ENCODE results near the gene EVI5. TPM values are rescaled to one million over a fixed set of nuclear protein-coding genes. Genes with fewer than 3 reads are reported as not detected.

EVI5 gene
- total RNA-seq, 2 donors from 2014 or later = 7.9 to 18.9 TPM

DNA sequence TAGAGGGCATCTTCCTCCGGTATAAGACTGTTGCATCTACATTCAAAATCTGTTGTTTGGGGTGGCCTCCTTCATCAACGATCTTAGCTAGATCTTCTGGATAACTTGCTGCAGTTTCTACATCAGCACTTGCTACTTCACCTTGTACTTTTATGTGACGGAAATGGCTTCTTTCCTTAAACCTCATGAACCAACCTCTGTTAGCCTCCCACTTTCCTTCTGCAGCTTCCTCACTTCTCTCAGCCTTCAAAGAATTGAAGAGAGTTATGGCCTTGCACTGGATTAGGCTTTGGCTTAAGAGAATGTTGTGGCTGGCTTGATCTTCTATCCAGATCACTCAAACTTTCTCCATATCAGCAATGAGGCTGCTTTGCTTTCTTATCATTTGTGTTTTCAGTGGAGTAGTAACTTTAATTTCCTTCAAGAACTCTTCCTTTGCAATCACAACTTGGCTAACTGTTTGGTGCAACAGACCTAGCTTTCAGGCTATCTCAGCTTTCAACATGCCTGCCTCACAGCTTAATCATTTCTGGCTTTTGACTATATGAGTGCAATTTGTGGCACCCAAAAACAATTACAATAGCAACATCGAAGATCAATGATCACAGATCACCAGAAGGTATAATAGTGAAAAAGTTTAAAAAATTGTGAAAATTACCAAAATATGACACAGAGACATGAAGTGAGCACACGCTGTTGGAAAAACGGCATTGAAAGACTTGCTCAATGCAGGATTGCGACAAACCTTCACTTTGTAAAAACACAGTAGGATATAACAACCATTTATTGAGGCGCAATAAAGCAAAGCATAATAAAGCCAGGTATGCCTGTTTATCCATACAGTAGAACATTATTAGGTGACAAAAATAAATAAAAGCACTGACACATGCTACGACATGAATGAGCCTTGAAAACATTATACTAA is 241.5 kb downstream of the EVI5 start:
- no peak for ATAC-seq

DNA sequence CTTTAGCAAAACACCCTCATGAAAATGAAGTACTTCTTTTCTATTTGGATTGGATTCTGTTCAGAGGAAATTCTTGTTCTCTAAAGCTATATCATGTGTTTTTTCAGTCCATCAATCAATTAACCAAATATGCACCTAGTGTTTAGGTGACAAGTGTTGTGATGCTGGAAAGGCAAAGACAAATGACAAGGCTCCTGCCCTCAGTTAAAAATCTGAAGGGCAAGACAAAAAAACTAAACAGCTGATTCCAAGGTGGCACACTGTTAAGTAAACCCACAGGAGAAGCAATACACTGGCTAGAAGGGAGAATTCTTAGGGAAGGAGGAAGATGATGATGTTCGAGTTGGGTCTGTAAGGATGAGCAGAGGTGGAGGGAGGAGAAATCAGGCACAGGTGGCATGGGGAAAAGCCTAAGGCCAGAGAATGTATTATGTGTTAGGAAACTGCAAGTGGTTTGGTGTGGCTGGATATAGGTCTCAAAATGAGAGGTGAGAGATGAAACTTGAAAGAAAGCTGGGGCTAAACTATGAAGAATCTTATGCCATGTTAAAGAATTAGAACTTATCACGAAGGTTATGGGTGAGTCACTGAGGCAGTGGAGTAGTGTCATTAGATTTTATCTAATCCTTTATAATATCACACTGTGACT is 246.4 kb downstream of the EVI5 start:
- TF ChIP-seq POLR2A (IDR thresholded peaks at IDR 0.05) = no peak
- TF ChIP-seq, protein P1, sequence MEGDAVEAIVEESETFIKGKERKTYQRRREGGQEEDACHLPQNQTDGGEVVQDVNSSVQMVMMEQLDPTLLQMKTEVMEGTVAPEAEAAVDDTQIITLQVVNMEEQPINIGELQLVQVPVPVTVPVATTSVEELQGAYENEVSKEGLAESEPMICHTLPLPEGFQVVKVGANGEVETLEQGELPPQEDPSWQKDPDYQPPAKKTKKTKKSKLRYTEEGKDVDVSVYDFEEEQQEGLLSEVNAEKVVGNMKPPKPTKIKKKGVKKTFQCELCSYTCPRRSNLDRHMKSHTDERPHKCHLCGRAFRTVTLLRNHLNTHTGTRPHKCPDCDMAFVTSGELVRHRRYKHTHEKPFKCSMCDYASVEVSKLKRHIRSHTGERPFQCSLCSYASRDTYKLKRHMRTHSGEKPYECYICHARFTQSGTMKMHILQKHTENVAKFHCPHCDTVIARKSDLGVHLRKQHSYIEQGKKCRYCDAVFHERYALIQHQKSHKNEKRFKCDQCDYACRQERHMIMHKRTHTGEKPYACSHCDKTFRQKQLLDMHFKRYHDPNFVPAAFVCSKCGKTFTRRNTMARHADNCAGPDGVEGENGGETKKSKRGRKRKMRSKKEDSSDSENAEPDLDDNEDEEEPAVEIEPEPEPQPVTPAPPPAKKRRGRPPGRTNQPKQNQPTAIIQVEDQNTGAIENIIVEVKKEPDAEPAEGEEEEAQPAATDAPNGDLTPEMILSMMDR (IDR thresholded peaks at IDR 0.05) = no peak
- intact Hi-C loops (cut with DNase I) = no loop called here
- H3K27ac ChIP-seq = no peak overlapping the region
- no peaks in the 10 kb centered on the region for H3K9me3 ChIP-seq
- peaks cover 18% of the 10 kb centered on the region for H3K4me1 ChIP-seq
- H3K27me3 ChIP-seq = no peaks in the 10 kb centered on the region
- no peak overlapping the region for H3K4me3 ChIP-seq
- WGBS, 2 donors = 77 to 86% methylated on average over 2 of the region's 2 CpGs
- DNase-seq (no peak), ATAC-seq (no peak)
- no peaks in the 10 kb centered on the region for H3K36me3 ChIP-seq (replicated peaks in 1 of 2; ENCODE audit: insufficient read depth in 1 of 2, low read depth in 2 of 2)

More for the DNA sequence above, 241.5 kb downstream of the EVI5 start:
- H3K9me3 ChIP-seq = no peaks in the 10 kb centered on the region
- intact Hi-C loops (cut with DNase I) = no loop called here
- no peak for DNase-seq
- WGBS, 2 donors = 86 to 91% methylated on average over 9 of the region's 9 CpGs
- H3K27ac ChIP-seq = no peak overlapping the region
- H3K36me3 ChIP-seq (replicated peaks in 1 of 2; ENCODE audit: insufficient read depth in 1 of 2, low read depth in 2 of 2) = no peaks in the 10 kb centered on the region
- H3K27me3 ChIP-seq = no peaks in the 10 kb centered on the region
- no peak overlapping the region for H3K4me3 ChIP-seq
- no peak for TF ChIP-seq POLR2A (IDR thresholded peaks at IDR 0.05)
- TF ChIP-seq, protein P1 (IDR thresholded peaks at IDR 0.05) = no peak
- peaks cover 3% of the 10 kb centered on the region for H3K4me1 ChIP-seq

DNA sequence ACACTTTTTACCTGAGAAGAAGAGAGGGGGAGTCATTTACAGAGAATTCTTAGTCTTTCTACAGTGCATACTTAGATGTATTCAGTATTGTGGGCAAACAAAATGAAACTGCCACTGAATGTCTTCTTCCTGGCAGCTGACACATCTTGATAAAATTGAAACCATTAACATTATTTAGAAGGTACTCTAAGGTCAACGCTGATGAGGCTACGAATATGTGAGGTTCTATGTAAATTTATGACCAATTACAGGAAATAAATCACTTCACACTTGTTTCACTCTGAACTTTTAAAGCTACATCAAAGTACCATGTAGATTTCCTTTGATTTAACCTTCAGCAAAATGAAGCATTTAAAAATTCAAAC is 246.9 kb downstream of the EVI5 start:
- TF ChIP-seq POLR2A (IDR thresholded peaks at IDR 0.05) = no peak
- TF ChIP-seq, protein P1 (IDR thresholded peaks at IDR 0.05) = no peak
- Histone ChIP-seq H3K9me3 (no peaks in the 10 kb centered on the region), H3K4me1 (peaks cover 18% of the 10 kb centered on the region), H3K36me3 (replicated peaks in 1 of 2; ENCODE audit: insufficient read depth in 1 of 2, low read depth in 2 of 2) (no peaks in the 10 kb centered on the region), H3K27ac (no peak overlapping the region), H3K27me3 (no peaks in the 10 kb centered on the region), H3K4me3 (no peak overlapping the region)
- intact Hi-C loops (cut with DNase I) = no loop called here
- 10 to 11% methylated on average over 2 of the region's 2 CpGs for WGBS, 2 donors
- no peak for ATAC-seq
- DNase-seq = no peak

DNA sequence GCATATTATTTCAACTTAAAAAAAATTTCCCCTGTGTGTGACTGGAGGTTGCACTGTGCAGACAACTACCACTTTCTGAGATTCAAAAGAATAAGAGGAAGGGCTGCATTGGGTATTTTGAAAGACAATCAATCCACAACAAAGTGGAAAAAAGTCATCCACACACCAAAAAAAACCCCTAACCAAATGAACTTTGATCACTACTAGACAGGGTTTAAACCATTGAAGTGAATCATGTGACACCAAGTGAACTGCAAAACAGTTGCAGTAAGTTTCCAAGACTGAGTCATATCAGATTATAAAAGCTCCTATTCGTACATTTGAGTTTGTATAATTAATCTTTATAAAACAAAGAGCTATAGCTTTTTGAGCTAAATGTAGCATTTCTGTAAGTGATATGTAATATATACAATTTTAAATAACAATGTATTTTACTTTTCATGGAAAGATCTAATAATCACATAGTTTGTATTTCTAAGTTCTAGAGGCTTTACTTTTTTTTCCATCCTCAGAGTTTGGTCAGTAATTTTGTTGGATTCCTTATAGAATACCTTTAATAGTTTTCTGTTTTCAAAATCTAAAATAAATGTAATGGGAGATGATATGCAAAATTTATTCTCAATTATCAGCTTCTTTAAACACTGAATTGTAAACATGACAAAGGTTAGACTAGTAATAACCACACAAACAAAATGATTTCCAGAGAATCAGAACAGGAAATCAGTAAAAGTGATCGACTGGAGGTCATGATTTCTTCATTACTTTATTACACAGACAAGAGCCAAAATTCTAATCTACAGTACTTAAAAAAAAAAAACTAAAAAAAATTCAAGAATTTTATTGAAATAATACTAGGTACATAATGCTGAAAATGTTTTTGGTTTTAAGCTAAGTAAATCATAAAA is 247.7 kb downstream of the EVI5 start:
- Histone ChIP-seq H3K4me3 (no peak overlapping the region), H3K27me3 (no peaks in the 10 kb centered on the region), H3K9me3 (no peaks in the 10 kb centered on the region), H3K4me1 (peaks cover 18% of the 10 kb centered on the region), H3K36me3 (replicated peaks in 1 of 2; ENCODE audit: insufficient read depth in 1 of 2, low read depth in 2 of 2) (no peaks in the 10 kb centered on the region), H3K27ac (peak overlapping the region in 1 of 4 donors; percentile 37)
- TF ChIP-seq POLR2A (IDR thresholded peaks at IDR 0.05) = no peak
- TF ChIP-seq, protein P1 (IDR thresholded peaks at IDR 0.05) = no peak
- intact Hi-C loops (cut with DNase I) = no loop called here
- ATAC-seq (peak; percentile 55), DNase-seq (no peak)
- WGBS, 2 donors = 13 to 17% methylated on average over 2 of the region's 2 CpGs

All from body of pancreas (tissue), 4 donors.